ENCODE measurements around the gene FOXM1. TPM values are rescaled to one million over a fixed set of nuclear protein-coding genes. Genes with fewer than 3 reads are reported as not detected.
"Not testable (repeated sequence)": the region's sequence is repeated elsewhere in the genome, so short reads cannot be mapped to it uniquely, and the experiment has no call there.

Gene FOXM1
- total RNA-seq, 1 donor from 2014 or later, result 17.6 TPM

GRCh38 chr12:2884810-2885209 lies 7.8 kb upstream of the FOXM1 start:
- no peak for DNase-seq (ENCODE audit: extremely low read depth, low read depth, low spot score)

- DNase-seq (ENCODE audit: extremely low read depth, low read depth, low spot score), result no peak
These were observed 2.9 kb upstream of the FOXM1 start for GRCh38 chr12:2879853-2880252.

GRCh38 chr12:2877953-2878732 lies 1.2 kb upstream of the FOXM1 start:
- no peak for DNase-seq (ENCODE audit: extremely low read depth, low read depth, low spot score)

GRCh38 chr12:2876431-2877046 lies 435 bp downstream of the FOXM1 start:
- no peak for DNase-seq (ENCODE audit: extremely low read depth, low read depth, low spot score)

- DNase-seq (ENCODE audit: extremely low read depth, low read depth, low spot score), result not testable (repeated sequence)
These were observed 7.9 kb downstream of the FOXM1 start for GRCh38 chr12:2868986-2869632.

- DNase-seq (ENCODE audit: extremely low read depth, low read depth, low spot score), result no peak
These were observed 12.8 kb downstream of the FOXM1 start for GRCh38 chr12:2864198-2864597.

GRCh38 chr12:2863402-2863801 lies 13.6 kb downstream of the FOXM1 start:
- not testable (repeated sequence) for DNase-seq (ENCODE audit: extremely low read depth, low read depth, low spot score)

GRCh38 chr12:2862876-2863275 lies 14.1 kb downstream of the FOXM1 start:
- DNase-seq (ENCODE audit: extremely low read depth, low read depth, low spot score), result no peak

- DNase-seq (ENCODE audit: extremely low read depth, low read depth, low spot score), result no peak
These were observed 16.8 kb downstream of the FOXM1 start for GRCh38 chr12:2860170-2860569.

GRCh38 chr12:2858944-2859421 lies 18.0 kb downstream of the FOXM1 start:
- no peak for DNase-seq (ENCODE audit: extremely low read depth, low read depth, low spot score)

GRCh38 chr12:2858334-2858733 lies 18.6 kb downstream of the FOXM1 start:
- DNase-seq (ENCODE audit: extremely low read depth, low read depth, low spot score), result no peak

- DNase-seq (ENCODE audit: extremely low read depth, low read depth, low spot score), result no peak
These were observed 19.4 kb downstream of the FOXM1 start for GRCh38 chr12:2857576-2857975.

- DNase-seq (ENCODE audit: extremely low read depth, low read depth, low spot score), result no peak
These were observed 19.9 kb downstream of the FOXM1 start, which contains the start of gene TEX52 for GRCh38 chr12:2857021-2857431. TEX52 (minus strand) TSS chr12:2857039; CDS start chr12:2857026, 13 bp downstream.

- no peak for DNase-seq (ENCODE audit: extremely low read depth, low read depth, low spot score)
These were observed 20.9 kb downstream of the FOXM1 start for GRCh38 chr12:2856051-2856450.

- no peak for DNase-seq (ENCODE audit: extremely low read depth, low read depth, low spot score)
These were observed 21.4 kb downstream of the FOXM1 start for GRCh38 chr12:2855546-2855945.

- no peak for DNase-seq (ENCODE audit: extremely low read depth, low read depth, low spot score)
These were observed 22.1 kb downstream of the FOXM1 start for GRCh38 chr12:2854669-2855453.

GRCh38 chr12:2853626-2854025 lies 23.3 kb downstream of the FOXM1 start:
- DNase-seq (ENCODE audit: extremely low read depth, low read depth, low spot score), result no peak

- no peak for DNase-seq (ENCODE audit: extremely low read depth, low read depth, low spot score)
These were observed 25.0 kb downstream of the FOXM1 start for GRCh38 chr12:2851931-2852330.

- DNase-seq (ENCODE audit: extremely low read depth, low read depth, low spot score), result peak; percentile 41
These were observed 31.7 kb downstream of the FOXM1 start for GRCh38 chr12:2845280-2845679.

GRCh38 chr12:2844786-2845185 lies 32.2 kb downstream of the FOXM1 start:
- DNase-seq (ENCODE audit: extremely low read depth, low read depth, low spot score), result no peak

GRCh38 chr12:2842948-2843347 lies 34.0 kb downstream of the FOXM1 start:
- no peak for DNase-seq (ENCODE audit: extremely low read depth, low read depth, low spot score)

Data from glomerular endothelial cell (primary cell).